ENCODE results near the gene DTD1.

DNA sequence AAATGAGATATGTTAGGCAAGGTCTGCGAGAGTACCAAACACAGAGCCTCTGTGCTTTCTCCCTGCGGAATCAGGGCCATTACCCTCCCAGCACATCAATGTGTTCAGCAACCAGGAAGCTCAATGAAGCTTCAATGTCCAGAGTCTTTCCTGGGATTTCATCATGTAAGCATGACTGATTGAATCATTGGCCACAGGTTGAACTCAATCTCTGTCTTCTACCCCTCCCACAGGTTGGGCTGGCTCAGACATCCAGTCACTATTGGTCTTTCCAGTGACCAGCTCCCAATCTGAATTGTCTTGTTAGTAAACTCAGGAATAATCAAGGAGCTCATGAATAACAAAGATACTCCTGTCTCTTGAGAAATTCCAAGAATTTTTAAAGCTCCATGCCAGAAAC lies 2.7 kb upstream of the DTD1 start:
- TF ChIP-seq CTCF (conservative IDR thresholded peaks at IDR 0.05; ENCODE audit: low read depth, low read length) (no peak), EZH2 (IDR thresholded peaks at IDR 0.05; ENCODE audit: borderline replicate concordance, low read depth, low read length, poor library complexity, severe bottlenecking) (no peak)

Data from A673 (cell line).